C4-2B (cell line): Measurements from ENCODE around the gene EHD2.

Experiments used
- ZFX ChIP-seq: fragments of 450-650 bp; IDR thresholded peaks from 2 replicates; pipeline ENCODE4 v1.6.1; 2017
- TF ChIP-seq, protein P1 (sequence below): fragments of 450-650 bp; conservative IDR thresholded peaks from 2 replicates; pipeline ENCODE4 v1.5.1; 2017; ENCODE audit warnings: mild to moderate bottlenecking

GRCh38 chr19:47781590-47782262, 68.5 kb downstream of the EHD2 start:
- TF ChIP-seq, protein P1, sequence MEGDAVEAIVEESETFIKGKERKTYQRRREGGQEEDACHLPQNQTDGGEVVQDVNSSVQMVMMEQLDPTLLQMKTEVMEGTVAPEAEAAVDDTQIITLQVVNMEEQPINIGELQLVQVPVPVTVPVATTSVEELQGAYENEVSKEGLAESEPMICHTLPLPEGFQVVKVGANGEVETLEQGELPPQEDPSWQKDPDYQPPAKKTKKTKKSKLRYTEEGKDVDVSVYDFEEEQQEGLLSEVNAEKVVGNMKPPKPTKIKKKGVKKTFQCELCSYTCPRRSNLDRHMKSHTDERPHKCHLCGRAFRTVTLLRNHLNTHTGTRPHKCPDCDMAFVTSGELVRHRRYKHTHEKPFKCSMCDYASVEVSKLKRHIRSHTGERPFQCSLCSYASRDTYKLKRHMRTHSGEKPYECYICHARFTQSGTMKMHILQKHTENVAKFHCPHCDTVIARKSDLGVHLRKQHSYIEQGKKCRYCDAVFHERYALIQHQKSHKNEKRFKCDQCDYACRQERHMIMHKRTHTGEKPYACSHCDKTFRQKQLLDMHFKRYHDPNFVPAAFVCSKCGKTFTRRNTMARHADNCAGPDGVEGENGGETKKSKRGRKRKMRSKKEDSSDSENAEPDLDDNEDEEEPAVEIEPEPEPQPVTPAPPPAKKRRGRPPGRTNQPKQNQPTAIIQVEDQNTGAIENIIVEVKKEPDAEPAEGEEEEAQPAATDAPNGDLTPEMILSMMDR, result no peak
- TF ChIP-seq ZFX, result no peak
